HL-60/S4 treated with retinoic acid at 250 ng/mL for 4 days and 3 days (cell line): Measurements from ENCODE around the gene CLEC19A.
"Not testable (repeated sequence)": the region's sequence is repeated elsewhere in the genome, so short reads cannot be mapped to it uniquely, and the experiment has no call there.

Experiments
- in situ Hi-C: fragments of 300-500 bp; cut with MboI; formaldehyde crosslinking; loops from 2 replicates; pipeline ENCODE4 v1.7.0; 2022; ENCODE audit warnings: low sequenced_read_pairs

The CLEC19A gene

DNA sequence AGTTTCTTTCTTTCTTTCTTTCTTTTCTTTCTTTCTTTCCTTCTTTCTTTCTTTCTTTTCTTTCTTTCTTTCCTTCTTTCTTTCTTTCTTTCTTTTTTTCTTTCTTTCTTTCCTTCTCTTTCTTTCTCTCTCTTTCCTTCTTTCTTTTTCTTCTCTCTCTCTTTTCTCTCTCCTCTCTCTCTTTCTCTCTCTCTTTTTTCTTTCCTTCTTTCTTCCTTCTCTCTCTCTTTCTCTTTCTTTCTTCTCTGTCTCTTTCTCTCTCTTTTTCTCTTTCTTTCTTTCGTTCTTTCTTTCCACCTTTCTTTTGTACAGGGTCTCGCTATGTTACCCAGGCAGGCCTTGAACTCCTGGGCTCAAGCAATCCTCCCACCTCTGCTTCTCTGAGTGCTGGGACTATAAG lies 35.7 kb downstream of the CLEC19A start:
- in situ Hi-C loops = not testable (repeated sequence)

DNA sequence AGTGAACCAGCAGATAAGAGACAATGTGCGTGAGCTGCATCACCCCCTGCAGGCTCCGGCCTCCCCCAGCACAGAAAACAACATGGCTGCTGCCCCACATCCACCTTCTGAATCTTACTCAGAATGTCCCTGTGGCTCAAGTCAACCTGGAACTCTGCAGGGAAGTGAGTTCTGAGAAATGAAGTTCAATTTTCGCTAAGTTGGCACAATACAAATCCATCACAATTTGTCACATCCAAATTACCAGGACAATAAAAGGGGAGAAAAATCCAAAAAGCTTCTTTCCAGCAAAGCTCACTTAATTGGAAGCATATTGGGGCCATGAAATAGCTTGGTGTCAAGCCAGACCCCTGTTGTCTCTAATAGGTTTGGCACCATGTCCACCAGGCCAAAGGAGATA lies 38.1 kb downstream of the CLEC19A start:
- in situ Hi-C loops = no loop called here

DNA sequence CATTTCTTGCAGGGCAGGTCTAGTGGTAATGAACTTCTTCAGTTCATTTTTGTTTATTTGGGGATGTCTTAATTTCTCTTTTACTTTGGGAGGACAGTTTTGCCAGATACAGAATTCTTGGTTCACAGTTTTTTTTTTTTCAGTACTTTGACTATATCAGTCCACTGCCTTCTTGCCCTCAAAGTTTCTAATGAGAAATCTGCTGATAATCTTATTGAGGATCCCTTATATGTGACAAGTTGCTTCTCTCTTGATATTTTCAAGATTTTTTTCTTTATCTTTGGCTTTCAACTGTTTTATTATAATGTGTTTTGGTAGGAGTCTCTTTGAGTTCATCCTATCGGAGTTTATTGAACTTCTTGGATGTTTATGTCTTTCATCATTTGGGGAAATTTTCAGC lies 42.8 kb downstream of the CLEC19A start:
- in situ Hi-C loops = no loop called here

DNA sequence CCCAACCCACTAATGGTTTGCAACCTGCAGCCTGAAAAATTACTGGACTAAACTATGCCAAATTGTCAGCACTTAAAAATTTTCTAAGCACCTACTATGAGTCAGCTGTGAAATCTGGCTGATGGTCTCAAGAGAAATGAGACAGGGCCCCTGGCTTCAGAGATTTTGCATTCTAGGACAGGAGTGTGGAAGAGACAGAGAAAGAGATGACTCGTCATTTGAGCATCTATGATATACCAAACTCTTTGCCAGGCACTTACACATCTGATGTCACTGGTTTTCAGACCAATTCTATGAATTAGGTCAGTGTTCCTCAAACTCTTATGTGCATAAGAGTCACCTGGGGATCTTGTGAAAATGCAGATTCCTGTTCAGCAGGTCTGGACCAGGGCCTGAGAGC lies 44.4 kb downstream of the CLEC19A start:
- in situ Hi-C loops = no loop called here

- in situ Hi-C loops = no loop called here
Observed at GRCh38 chr16:19330841-19331397, 45.4 kb downstream of the CLEC19A start.

DNA sequence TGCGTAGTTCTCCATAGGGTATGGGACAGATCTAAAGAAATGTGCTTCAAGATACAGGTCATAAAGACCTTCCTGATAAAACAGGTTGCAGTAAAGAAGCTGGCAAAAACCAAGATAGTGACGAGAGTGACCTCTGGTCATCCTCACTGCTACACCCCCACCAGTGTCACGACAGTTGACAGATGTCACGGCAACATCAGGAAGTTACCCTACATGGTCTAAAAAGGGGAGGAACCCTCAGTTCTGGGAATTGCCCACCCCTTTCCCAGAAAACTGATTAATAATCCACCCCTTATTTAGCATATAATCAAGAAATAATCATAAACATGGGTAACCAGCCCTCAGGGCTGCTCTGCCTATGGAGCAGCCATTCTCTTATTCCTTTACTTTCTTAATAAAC lies 46.3 kb downstream of the CLEC19A start:
- in situ Hi-C loops = no loop called here

- in situ Hi-C loops = no loop called here
Observed at GRCh38 chr16:19338335-19338734, 52.8 kb downstream of the CLEC19A start.

DNA sequence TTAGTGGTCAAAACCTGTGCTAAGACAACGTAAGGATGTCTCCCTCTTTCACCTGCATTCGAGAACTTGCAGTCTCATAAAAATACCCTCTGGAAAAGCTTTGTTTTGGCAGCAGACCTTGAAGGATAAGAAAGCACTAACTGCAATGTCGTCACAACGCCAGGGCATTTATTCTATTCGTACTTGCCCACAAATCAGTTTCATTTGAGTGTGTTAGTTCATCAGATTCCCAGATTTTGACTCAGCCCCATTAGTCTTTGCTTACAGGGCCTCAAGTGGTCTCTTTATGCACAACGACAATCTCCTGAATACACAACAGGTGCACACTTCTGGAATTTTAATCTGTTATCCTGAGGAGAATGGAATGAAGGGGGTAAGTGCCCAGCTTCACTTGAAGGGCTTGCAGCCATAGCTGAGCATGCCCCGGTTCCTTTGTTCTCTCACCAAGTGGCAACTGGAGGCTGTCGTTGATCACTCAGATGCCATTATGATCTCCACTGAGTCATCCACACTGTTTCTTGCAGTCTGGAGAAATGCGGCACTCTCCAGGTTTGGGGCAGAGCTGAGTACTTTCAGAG lies 58.8 kb downstream of the CLEC19A start:
- in situ Hi-C loops = no loop called here

DNA sequence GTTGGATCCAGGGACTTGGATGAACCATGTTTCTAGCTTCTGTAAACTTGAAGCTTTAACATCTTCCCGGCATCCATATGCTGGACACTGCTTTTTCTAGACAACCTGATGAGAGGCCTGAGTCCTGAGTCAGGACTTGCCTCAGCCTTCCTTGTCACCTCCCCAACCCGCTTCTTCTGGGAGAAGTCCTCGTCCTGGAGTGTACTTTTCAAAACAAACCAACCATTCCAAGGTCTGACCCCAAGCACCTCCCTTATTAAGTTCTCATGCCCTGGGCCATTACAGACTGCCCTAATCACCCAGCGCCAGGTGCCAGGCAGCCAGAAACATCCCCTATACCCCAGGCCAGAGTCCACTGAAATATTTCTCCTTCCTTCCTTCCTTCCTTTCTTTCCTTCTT lies 59.4 kb downstream of the CLEC19A start:
- in situ Hi-C loops = no loop called here

DNA sequence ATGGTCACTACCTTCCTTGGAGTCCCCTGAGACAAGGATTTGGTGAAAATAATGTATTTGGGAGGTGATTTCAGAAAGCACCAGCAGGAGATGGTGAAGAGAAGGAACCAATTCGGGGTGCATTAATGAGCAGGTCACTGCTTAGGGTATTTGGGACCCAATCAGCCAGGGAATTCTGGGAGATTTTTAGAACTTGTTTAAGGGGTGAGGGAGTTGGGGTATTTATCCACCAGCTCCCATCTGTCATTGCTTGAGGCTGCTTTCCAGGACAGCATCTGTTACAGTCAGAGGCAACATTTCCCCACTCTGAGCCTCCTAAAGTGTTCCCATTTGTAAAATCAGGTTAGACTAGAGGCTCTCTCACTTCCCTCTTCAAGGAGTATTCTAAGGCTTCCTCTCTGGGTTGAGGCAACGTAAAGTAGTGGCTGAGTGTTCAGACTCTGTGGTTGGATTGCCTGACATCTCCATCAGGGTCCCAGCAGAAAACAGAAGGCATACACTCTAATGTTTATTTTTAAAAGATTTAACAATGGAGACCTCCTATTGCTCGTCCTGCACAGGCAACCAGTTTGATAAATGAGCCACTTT lies 60.9 kb downstream of the CLEC19A start:
- in situ Hi-C loops = no loop called here

GRCh38 chr16:19348125-19348524 lies 62.6 kb downstream of the CLEC19A start:
- in situ Hi-C loops = no loop called here

- in situ Hi-C loops = no loop called here
Observed at GRCh38 chr16:19348578-19349315, 63.2 kb downstream of the CLEC19A start.

- in situ Hi-C loops = no loop called here
Observed at GRCh38 chr16:19354371-19354770, 68.8 kb downstream of the CLEC19A start.

- in situ Hi-C loops = no loop called here
Observed at GRCh38 chr16:19356024-19356952, 70.8 kb downstream of the CLEC19A start.

- in situ Hi-C loops = no loop called here
Observed at GRCh38 chr16:19359556-19359955, 74.0 kb downstream of the CLEC19A start.
